SW 1271 (cell line): ENCODE measurements around the gene MCF2L.

Experiments used
- DNase-seq, 2 experiments: peaks; one replicate each; lab custom pipeline; 2025; lab: John Stamatoyannopoulos, UW

MCF2L gene

GRCh38 chr13:113112893-113113845 is 144.2 kb downstream of the MCF2L start:
- no peak for DNase-seq

- no peak for DNase-seq
Observed at GRCh38 chr13:113113846-113114271, 144.8 kb downstream of the MCF2L start.

GRCh38 chr13:113114511-113115362 is 145.7 kb downstream of the MCF2L start:
- no peak for DNase-seq

GRCh38 chr13:113115363-113116205 is 146.6 kb downstream of the MCF2L start:
- DNase-seq, result no peak

- no peak for DNase-seq
Observed at GRCh38 chr13:113116206-113116800, 147.3 kb downstream of the MCF2L start.

- no peak for DNase-seq
Observed at GRCh38 chr13:113116871-113117271, 147.9 kb downstream of the MCF2L start.

GRCh38 chr13:113117335-113117872 is 148.4 kb downstream of the MCF2L start:
- no peak for DNase-seq

GRCh38 chr13:113117911-113118260 is 148.9 kb downstream of the MCF2L start:
- no peak for DNase-seq

GRCh38 chr13:113118261-113119021 is 149.4 kb downstream of the MCF2L start:
- no peak for DNase-seq

GRCh38 chr13:113119166-113119821 is 150.3 kb downstream of the MCF2L start:
- no peak for DNase-seq

GRCh38 chr13:113119822-113120189 is 150.8 kb downstream of the MCF2L start:
- DNase-seq, result no peak

GRCh38 chr13:113120300-113121182 is 151.5 kb downstream of the MCF2L start:
- no peak for DNase-seq

GRCh38 chr13:113121183-113121927 is 152.3 kb downstream of the MCF2L start:
- DNase-seq, result no peak

- DNase-seq, result no peak
Observed at GRCh38 chr13:113121928-113122471, 153.0 kb downstream of the MCF2L start.

- DNase-seq, result no peak
Observed at GRCh38 chr13:113122550-113123225, 153.7 kb downstream of the MCF2L start, which contains the start of gene F10. F10 (plus strand) TSS chr13:113122799; CDS start chr13:113122856, 57 bp downstream.

- no peak for DNase-seq
Observed at GRCh38 chr13:113123226-113124201, 154.5 kb downstream of the MCF2L start.
